GM18870 (cell line): Measurements from ENCODE around the gene NFIB.

Experiments used
- ATAC-seq: cut with Tn5 transposase; IDR thresholded peaks from one replicate; pipeline ENCODE4 v1.9.1; 2021; ENCODE audit warnings: moderate library complexity; ENCODE audit not compliant: unreplicated experiment

NFIB gene

GRCh38 chr9:14249527-14249926 lies 64.4 kb downstream of the NFIB start:
- no peak for ATAC-seq

GRCh38 chr9:14248149-14248548 lies 65.8 kb downstream of the NFIB start:
- no peak for ATAC-seq

- ATAC-seq = no peak
Measured at GRCh38 chr9:14247577-14247976, 66.4 kb downstream of the NFIB start.

- ATAC-seq = no peak
Measured at GRCh38 chr9:14246951-14247350, 67.0 kb downstream of the NFIB start.

- ATAC-seq = no peak
Measured at GRCh38 chr9:14245901-14246525, 67.9 kb downstream of the NFIB start.

GRCh38 chr9:14243514-14244042 lies 70.4 kb downstream of the NFIB start:
- no peak for ATAC-seq

GRCh38 chr9:14242150-14242805 lies 71.7 kb downstream of the NFIB start:
- ATAC-seq = no peak

GRCh38 chr9:14240537-14240936 lies 73.4 kb downstream of the NFIB start:
- ATAC-seq = no peak

- no peak for ATAC-seq
Measured at GRCh38 chr9:14238518-14238917, 75.4 kb downstream of the NFIB start.

- ATAC-seq = no peak
Measured at GRCh38 chr9:14238079-14238478, 75.9 kb downstream of the NFIB start.

- ATAC-seq = no peak
Measured at GRCh38 chr9:14236591-14236990, 77.3 kb downstream of the NFIB start.

- no peak for ATAC-seq
Measured at GRCh38 chr9:14232111-14232510, 81.8 kb downstream of the NFIB start.

- no peak for ATAC-seq
Measured at GRCh38 chr9:14231196-14231990, 82.5 kb downstream of the NFIB start.

GRCh38 chr9:14228602-14229001 lies 85.3 kb downstream of the NFIB start:
- no peak for ATAC-seq

GRCh38 chr9:14226855-14227532 lies 86.9 kb downstream of the NFIB start:
- ATAC-seq = no peak

- ATAC-seq = no peak
Measured at GRCh38 chr9:14223081-14223480, 90.9 kb downstream of the NFIB start.

GRCh38 chr9:14222149-14222835 lies 91.6 kb downstream of the NFIB start:
- ATAC-seq = no peak

GRCh38 chr9:14221558-14221957 lies 92.4 kb downstream of the NFIB start:
- ATAC-seq = no peak

GRCh38 chr9:14221119-14221518 lies 92.8 kb downstream of the NFIB start:
- ATAC-seq = no peak

GRCh38 chr9:14220256-14220655 lies 93.7 kb downstream of the NFIB start:
- ATAC-seq = no peak

- ATAC-seq = no peak
Measured at GRCh38 chr9:14219850-14220249, 94.1 kb downstream of the NFIB start.
